Adrenal gland (tissue), 12 donors: ENCODE data around the gene DMD. TPM values are rescaled to one million over a fixed set of nuclear protein-coding genes. Genes with fewer than 3 reads are reported as not detected.

Experiments used
- DNase-seq, 7 donors: peaks; one replicate each; pipeline ENCODE4 v3.0.0-alpha.2; 2019 to 2020
- H3K27ac ChIP-seq, 5 donors: fragments of 200-600 bp; sonication (generic) in 4 of 5; 1 replicate in 3 of 5; 2 replicates in 2 of 5; pipeline versions ENCODE4 v1.5.1 to v1.8.0; 2016 to 2020; ENCODE audit warnings: mild to moderate bottlenecking in 1 of 5
- H3K27me3 ChIP-seq: fragments of 200-600 bp; 2 replicates; pipeline ENCODE4 v1.8.0; 2021
- H3K36me3 ChIP-seq, 2 donors: fragments of 200-600 bp; replicated peaks in 1 of 2; 1 replicate in 1 of 2; 2 replicates in 1 of 2; pipeline versions ENCODE4 v1.5.1 to v1.8.0; 2018 to 2022
- H3K4me1 ChIP-seq, 2 donors: fragments of 200-600 bp; replicated peaks in 1 of 2; 1 replicate in 1 of 2; 2 replicates in 1 of 2; pipeline versions ENCODE4 v1.5.1 to v1.8.0; 2018 to 2021
- H3K4me3 ChIP-seq, 4 donors: fragments of 200-600 bp; sonication (generic) in 3 of 4; one replicate each; pipeline ENCODE4 v1.5.1; 2016 to 2018
- H3K9me3 ChIP-seq, 3 donors: fragments of 200-600 bp; sonication (generic) in 1 of 3; replicated peaks in 1 of 3; 1 replicate in 2 of 3; 2 replicates in 1 of 3; pipeline versions ENCODE4 v1.5.1 to v1.8.0; 2016 to 2021
- CTCF ChIP-seq, 6 experiments: fragments of 450-650 bp in 4 of 6; fragments of 200-600 bp in 2 of 6; sonication (generic) in 1 of 6; IDR thresholded peaks; 1 replicate in 5 of 6; 2 replicates in 1 of 6; pipeline versions ENCODE4 v1.5.1 to v1.8.0; 2016 to 2021; ENCODE audit warnings: antibody characterized with exemption in 6 of 6, mild to moderate bottlenecking in 2 of 6, moderate library complexity in 1 of 6
- POLR2A ChIP-seq, 2 donors: fragments of 450-650 bp; IDR thresholded peaks; one replicate each; pipeline ENCODE4 v1.6.1; 2017; ENCODE audit warnings: antibody characterized with exemption in 2 of 2, mild to moderate bottlenecking in 2 of 2, moderate library complexity in 1 of 2
- WGBS, 4 donors: extraction: QIAGEN DNeasy Blood & Tissue Kit in 2 of 4; methylation state at CpG; one replicate each; pipeline versions ENCODE4 v1.1.5 to v1.1.7; 2013 to 2017; 5-methylcytosine and 5-hydroxymethylcytosine counted together
- intact Hi-C, 2 donors: fragments of 100-400 bp; cut with DNase I; formaldehyde crosslinking; loops; one replicate each; pipeline versions ENCODE4 v1.14.1 to v1.15.0; 2022 to 2023
- polyA plus RNA-seq, 3 donors: library from polyadenylated mRNA; stranded (reverse); fragments of 200-250 nt in 2 of 3; fragments of 350-450 nt in 1 of 3; fragmentation: Illumina TruSeq in 1 of 3; extraction: RNeasy Lipid Tissue Mini Kit (QIAGEN cat#74804) in 1 of 3; gene quantifications; one replicate each; pipeline ENCODE4 v1.2.3, GENCODE V29; 2013 to 2014
- total RNA-seq, 9 donors: library from RNA; depleted of rRNA in 4 of 9; stranded (reverse); fragments of >200 nt in 4 of 9; fragments of 120-200 nt in 1 of 9; fragmentation: NEBNext Ultra II Directional in 1 of 9; extraction: Animal tissue kit (Norgen Biotek cat#: 25700) in 1 of 9; gene quantifications; one replicate each; pipeline versions ENCODE4 v1.1.0 to v1.2.4, GENCODE V29; 2013 to 2023
- donor health status: healthy with polysubstance abuse.
- donor health status: Bipolar disorder and iron deficiency.
- donor health status: DM: yes; HTN: yes; CAD: no.
- donor health status: DM: no; HTN: no; CAD: no.
- donor health status: DM: no; HTN: no; CAD: no.
- donor health status: DM: yes; HTN: yes; CAD: no.

DMD gene
- total and polyA plus RNA-seq, 12 donors: 14.6 to 89.7 (median 36.2) TPM

- Histone ChIP-seq H3K4me1 (no peaks in the 10 kb centered on the region), H3K36me3 (no peaks in the 10 kb centered on the region), H3K9me3 (no peaks in the 10 kb centered on the region), H3K27me3 (no peaks in the 10 kb centered on the region), H3K27ac (no peak overlapping the region), H3K4me3 (no peak overlapping the region)
- WGBS, 4 donors: 66 to 80% (median 73%) methylated on average over 4 to 5 of the region's 5 CpGs
- DNase-seq: peak in 3 of 7 donors; percentile 4 to 17 (median 8)
- intact Hi-C loops: no loop called here
- no peak for TF ChIP-seq POLR2A (IDR thresholded peaks at IDR 0.05)
- no peak for TF ChIP-seq CTCF (IDR thresholded peaks at IDR 0.05)
Measured at GRCh38 chrX:31331928-31332327, 1879.4 kb downstream of the DMD start.

- Histone ChIP-seq H3K4me1 (no peaks in the 10 kb centered on the region), H3K36me3 (no peaks in the 10 kb centered on the region), H3K27ac (no peak overlapping the region), H3K4me3 (no peak overlapping the region), H3K27me3 (no peaks in the 10 kb centered on the region), H3K9me3 (no peaks in the 10 kb centered on the region)
- no peak for DNase-seq
- WGBS, 4 donors: 13 to 40% (median 21%) methylated on average over 1 of the region's 1 CpG
- intact Hi-C loops: no loop called here
- no peak for TF ChIP-seq CTCF (IDR thresholded peaks at IDR 0.05)
Measured at GRCh38 chrX:31331015-31331414, 1880.3 kb downstream of the DMD start.

GRCh38 chrX:31329298-31329697, 1882.1 kb downstream of the DMD start:
- H3K27ac ChIP-seq: no peak overlapping the region
- intact Hi-C loops: no loop called here
- no peaks in the 10 kb centered on the region for H3K4me1 ChIP-seq
- DNase-seq: no peak
- H3K36me3 ChIP-seq: no peaks in the 10 kb centered on the region
- H3K4me3 ChIP-seq: no peak overlapping the region
- TF ChIP-seq POLR2A (IDR thresholded peaks at IDR 0.05): no peak
- no peak for TF ChIP-seq CTCF (IDR thresholded peaks at IDR 0.05)
- 68 to 100% (median 81%) methylated on average over 4 of the region's 4 CpGs for WGBS, 4 donors
- no peaks in the 10 kb centered on the region for H3K27me3 ChIP-seq
- H3K9me3 ChIP-seq: no peaks in the 10 kb centered on the region

- Histone ChIP-seq H3K4me3 (no peak overlapping the region), H3K9me3 (no peaks in the 10 kb centered on the region), H3K4me1 (no peaks in the 10 kb centered on the region), H3K27me3 (no peaks in the 10 kb centered on the region), H3K27ac (no peak overlapping the region), H3K36me3 (no peaks in the 10 kb centered on the region)
- 58 to 65% (median 61%) methylated on average over 4 of the region's 4 CpGs for WGBS, 4 donors
- TF ChIP-seq POLR2A (IDR thresholded peaks at IDR 0.05) (no peak), CTCF (IDR thresholded peaks at IDR 0.05) (no peak)
- intact Hi-C loops: no loop called here
- DNase-seq: no peak
Measured at GRCh38 chrX:31323658-31324057, 1887.7 kb downstream of the DMD start.
